Smooth muscle cell (in vitro differentiated cells): Measurements from ENCODE around the gene RABGAP1. TPM values are rescaled to one million over a fixed set of nuclear protein-coding genes. Genes with fewer than 3 reads are reported as not detected.
A peak's percentile ranks its signal among the peaks of the same experiment; 100 is the strongest.

ENCODE experiments used
- DNase-seq: peaks from one replicate; lab custom pipeline; 2025; ENCODE audit not compliant: unreplicated experiment; lab: John Stamatoyannopoulos, UW
- H2AFZ ChIP-seq: fragments of 200-600 bp; sonication (generic); 2 replicates; pipeline ENCODE4 v1.6.0; 2016; ENCODE audit warnings: antibody characterized with exemption, low read depth, mild to moderate bottlenecking
- H3F3A ChIP-seq: fragments of 200-600 bp; sonication (generic); 2 replicates; pipeline ENCODE4 v1.6.0; 2017; ENCODE audit warnings: antibody characterized with exemption, low read depth
- H3K27ac ChIP-seq: fragments of 200-600 bp; sonication (generic); 2 replicates; pipeline ENCODE4 v1.5.1; 2016; ENCODE audit warnings: low read depth, mild to moderate bottlenecking
- H3K27me3 ChIP-seq: fragments of 200-600 bp; sonication (generic); 2 replicates; pipeline ENCODE4 v1.6.1; 2016; ENCODE audit warnings: low read depth, mild to moderate bottlenecking
- H3K36me3 ChIP-seq: fragments of 200-600 bp; sonication (generic); 2 replicates; pipeline ENCODE4 v1.5.1; 2016; ENCODE audit warnings: low read depth
- H3K4me1 ChIP-seq: fragments of 200-600 bp; sonication (generic); 2 replicates; pipeline ENCODE4 v1.5.1; 2016; ENCODE audit warnings: low read depth
- H3K4me2 ChIP-seq: fragments of 200-600 bp; sonication (generic); 2 replicates; pipeline ENCODE4 v1.6.0; 2016; ENCODE audit warnings: mild to moderate bottlenecking
- H3K4me3 ChIP-seq: fragments of 200-600 bp; sonication (generic); 2 replicates; pipeline ENCODE4 v1.5.1; 2016; ENCODE audit warnings: mild to moderate bottlenecking
- H3K79me2 ChIP-seq: fragments of 200-600 bp; sonication (generic); 2 replicates; pipeline ENCODE4 v1.6.0; 2016; ENCODE audit warnings: low read depth, mild to moderate bottlenecking
- H3K9ac ChIP-seq: fragments of 200-600 bp; sonication (generic); 2 replicates; pipeline ENCODE4 v1.6.0; 2016; ENCODE audit warnings: low read depth
- H3K9me3 ChIP-seq: fragments of 200-600 bp; sonication (generic); replicated peaks from 2 replicates; pipeline ENCODE4 v1.5.1; 2016; ENCODE audit warnings: low read depth
- H4K20me1 ChIP-seq: fragments of 200-600 bp; sonication (generic); 2 replicates; pipeline ENCODE4 v1.6.0; 2016; ENCODE audit warnings: low read depth
- CTCF ChIP-seq: fragments of 200-600 bp; sonication (generic); IDR thresholded peaks from 2 replicates; pipeline ENCODE4 v1.5.1; 2017; ENCODE audit warnings: borderline replicate concordance, mild to moderate bottlenecking, antibody characterized with exemption; ENCODE audit not compliant: insufficient read depth, poor library complexity, severe bottlenecking
- WGBS: methylation state at CpG from one replicate; pipeline ENCODE4 v1.1.7; 2016; ENCODE audit warnings: low lambda C conversion rate; 5-methylcytosine and 5-hydroxymethylcytosine counted together
- polyA plus RNA-seq: library from polyadenylated mRNA; unstranded; fragments of >200 nt; fragmentation: Nextera tagmentation; extraction: Ambion mirVana; gene quantifications from 2 replicates; pipeline ENCODE4 v1.2.1, GENCODE V29; 2016
- total RNA-seq: library from RNA; depleted of rRNA; stranded (reverse); fragments of >200 nt; gene quantifications from 2 replicates; pipeline ENCODE4 v1.2.3, GENCODE V29; 2014

RABGAP1 gene
- total and polyA plus RNA-seq, 2 experiments from 2014 or later: 13.5 to 31.8 TPM

- no peak for TF ChIP-seq CTCF
- Histone ChIP-seq H3K36me3 (peaks cover 16% of the 10 kb centered on the region), H3K4me3 (no peak overlapping the region), H3K79me2 (no peaks in the 10 kb centered on the region), H2AFZ (no peak overlapping the region), H3K4me1 (peaks cover 6% of the 10 kb centered on the region), H3K27me3 (no peaks in the 10 kb centered on the region), H4K20me1 (no peaks in the 10 kb centered on the region), H3K9me3 (no peaks in the 10 kb centered on the region), H3K9ac (no peak overlapping the region), H3K4me2 (no peak overlapping the region), H3F3A (no peaks in the 10 kb centered on the region), H3K27ac (no peak overlapping the region)
- DNase-seq: no peak
- 99% methylated on average over 3 of the region's 3 CpGs for WGBS
Measured at GRCh38 chr9:123099548-123099947, 158.7 kb downstream of the RABGAP1 start.

GRCh38 chr9:123102375-123103113 lies 161.7 kb downstream of the RABGAP1 start:
- Histone ChIP-seq H3K4me3 (no peak overlapping the region), H3K36me3 (peaks cover 16% of the 10 kb centered on the region), H3K4me1 (peaks cover 5% of the 10 kb centered on the region), H3K9me3 (no peaks in the 10 kb centered on the region), H3K79me2 (no peaks in the 10 kb centered on the region), H2AFZ (no peak overlapping the region), H3K9ac (no peak overlapping the region), H4K20me1 (no peaks in the 10 kb centered on the region), H3K27ac (no peak overlapping the region), H3K27me3 (no peaks in the 10 kb centered on the region), H3F3A (no peaks in the 10 kb centered on the region), H3K4me2 (no peak overlapping the region)
- no peak for DNase-seq
- TF ChIP-seq CTCF: peak; percentile 42
- WGBS: 63% methylated on average over 3 of the region's 3 CpGs

GRCh38 chr9:123104807-123105206 lies 164.0 kb downstream of the RABGAP1 start:
- Histone ChIP-seq H3K27me3 (no peaks in the 10 kb centered on the region), H3K4me2 (no peak overlapping the region), H3K79me2 (no peaks in the 10 kb centered on the region), H3K9ac (no peak overlapping the region), H3K4me3 (no peak overlapping the region), H3K36me3 (peaks cover 2% of the 10 kb centered on the region), H3K27ac (no peak overlapping the region), H3F3A (no peaks in the 10 kb centered on the region), H3K9me3 (no peaks in the 10 kb centered on the region), H3K4me1 (no peaks in the 10 kb centered on the region), H2AFZ (no peak overlapping the region), H4K20me1 (no peaks in the 10 kb centered on the region)
- no peak for TF ChIP-seq CTCF
- DNase-seq: no peak
- WGBS: 94% methylated on average over 7 of the region's 7 CpGs

- Histone ChIP-seq H3K27me3 (no peaks in the 10 kb centered on the region), H3K27ac (no peak overlapping the region), H3K4me2 (no peak overlapping the region), H2AFZ (no peak overlapping the region), H3K36me3 (no peaks in the 10 kb centered on the region), H3K4me1 (no peaks in the 10 kb centered on the region), H3K9me3 (no peaks in the 10 kb centered on the region), H4K20me1 (no peaks in the 10 kb centered on the region), H3K9ac (no peak overlapping the region), H3K4me3 (no peak overlapping the region), H3K79me2 (no peaks in the 10 kb centered on the region), H3F3A (no peaks in the 10 kb centered on the region)
- DNase-seq: no peak
- 97% methylated on average over 5 of the region's 5 CpGs for WGBS
- no peak for TF ChIP-seq CTCF
Measured at GRCh38 chr9:123105490-123105889, 164.7 kb downstream of the RABGAP1 start.
